Testis (tissue), 3 donors: ENCODE measurements around the gene FAN1. TPM values are rescaled to one million over a fixed set of nuclear protein-coding genes. Genes with fewer than 3 reads are reported as not detected.

Source experiments
- DNase-seq: peaks from one replicate; pipeline ENCODE4 v3.0.0-alpha.2; 2019
- H3K27ac ChIP-seq, 2 donors: fragments of 200-600 bp; sonication (generic); one replicate each; pipeline ENCODE4 v1.5.1; 2019
- H3K27me3 ChIP-seq: fragments of 200-600 bp; sonication (generic); one replicate; pipeline ENCODE4 v1.5.1; 2019
- H3K36me3 ChIP-seq: fragments of 200-600 bp; sonication (generic); one replicate; pipeline ENCODE4 v1.5.1; 2017; ENCODE audit warnings: low read depth; ENCODE audit errors: missing control alignments
- H3K4me1 ChIP-seq: fragments of 200-600 bp; sonication (generic); one replicate; pipeline ENCODE4 v1.5.1; 2019
- H3K4me3 ChIP-seq, 2 donors: fragments of 200-600 bp; sonication (generic); one replicate each; pipeline ENCODE4 v1.5.1; 2017 to 2019
- H3K9me3 ChIP-seq: fragments of 200-600 bp; sonication (generic); one replicate; pipeline ENCODE4 v1.5.1; 2017
- CTCF ChIP-seq, 3 experiments: fragments of 450-650 bp in 2 of 3; fragments of 200-600 bp in 1 of 3; sonication (generic) in 1 of 3; IDR thresholded peaks; one replicate each; pipeline ENCODE4 v1.5.1; 2016 to 2019; ENCODE audit warnings: antibody characterized with exemption in 3 of 3, mild to moderate bottlenecking in 2 of 3, moderate library complexity in 1 of 3
- POLR2A ChIP-seq: fragments of 450-650 bp; IDR thresholded peaks from one replicate; pipeline ENCODE4 v1.6.1; 2017; ENCODE audit warnings: antibody characterized with exemption, mild to moderate bottlenecking, moderate library complexity
- WGBS, 2 donors: methylation state at CpG; one replicate each; pipeline ENCODE4 v1.1.5; 2018; 5-methylcytosine and 5-hydroxymethylcytosine counted together
- intact Hi-C: fragments of 100-400 bp; cut with DNase I; formaldehyde crosslinking; loops from one replicate; pipeline ENCODE4 v1.15.1; 2023; ENCODE audit warnings: low total_unique reads
- polyA plus RNA-seq: library from polyadenylated mRNA; stranded (reverse); fragments of 350-450 nt; fragmentation: Illumina TruSeq; extraction: RNeasy Lipid Tissue Mini Kit (QIAGEN cat#74804); gene quantifications from one replicate; pipeline ENCODE4 v1.2.3, GENCODE V29; 2014; ENCODE audit warnings: low read depth, low replicate concordance; ENCODE audit not compliant: insufficient read depth
- total RNA-seq, 2 donors: library from RNA; depleted of rRNA; stranded (reverse); fragments of >200 nt; gene quantifications; one replicate each; pipeline ENCODE4 v1.2.3, GENCODE V29; 2016

Gene FAN1
- total and polyA plus RNA-seq, 3 donors from 2014 or later: 22.5 to 29.1 (median 24.0) TPM

GRCh38 chr15:30940359-30940758 is 36.6 kb downstream of the FAN1 start:
- no peak overlapping the region for H3K27ac ChIP-seq

GRCh38 chr15:30941520-30941919 is 37.8 kb downstream of the FAN1 start:
- Histone ChIP-seq H3K4me1 (no peaks in the 10 kb centered on the region), H3K36me3 (no peaks in the 10 kb centered on the region), H3K27me3 (no peaks in the 10 kb centered on the region), H3K9me3 (no peaks in the 10 kb centered on the region), H3K4me3 (no peak overlapping the region), H3K27ac (no peak overlapping the region)
- 83 to 89% methylated on average over 14 to 15 of the region's 15 CpGs for WGBS, 2 donors
- DNase-seq: no peak
- TF ChIP-seq POLR2A: no peak
- intact Hi-C loops: no loop called here

More at GRCh38 chr15:30940359-30940758, 36.6 kb downstream of the FAN1 start:
- Histone ChIP-seq H3K4me3 (no peak overlapping the region), H3K4me1 (no peaks in the 10 kb centered on the region), H3K27me3 (no peaks in the 10 kb centered on the region), H3K9me3 (no peaks in the 10 kb centered on the region), H3K36me3 (no peaks in the 10 kb centered on the region)
- 90 to 91% methylated on average over 4 of the region's 4 CpGs for WGBS, 2 donors
- no peak for TF ChIP-seq POLR2A
- TF ChIP-seq CTCF (IDR thresholded peaks at IDR 0.05): no peak
- DNase-seq: no peak
- intact Hi-C loops: no loop called here

GRCh38 chr15:30943654-30944335 is 40.1 kb downstream of the FAN1 start:
- no peaks in the 10 kb centered on the region for H3K4me1 ChIP-seq
- 92 to 93% methylated on average over 8 of the region's 8 CpGs for WGBS, 2 donors
- no peak overlapping the region for H3K4me3 ChIP-seq
- no peaks in the 10 kb centered on the region for H3K27me3 ChIP-seq
- no peak for DNase-seq
- no peak overlapping the region for H3K27ac ChIP-seq
- H3K9me3 ChIP-seq: no peaks in the 10 kb centered on the region
- TF ChIP-seq POLR2A: no peak
- no peak for TF ChIP-seq CTCF (IDR thresholded peaks at IDR 0.05)
- no peaks in the 10 kb centered on the region for H3K36me3 ChIP-seq
- intact Hi-C loops: no loop called here

GRCh38 chr15:30953183-30953582 is 49.5 kb downstream of the FAN1 start:
- no peaks in the 10 kb centered on the region for H3K9me3 ChIP-seq

More at GRCh38 chr15:30953183-30953582, 49.5 kb downstream of the FAN1 start:
- H3K4me3 ChIP-seq: no peak overlapping the region
- TF ChIP-seq POLR2A: no peak
- no peak for TF ChIP-seq CTCF (IDR thresholded peaks at IDR 0.05)
- no peaks in the 10 kb centered on the region for H3K4me1 ChIP-seq
- no peaks in the 10 kb centered on the region for H3K27me3 ChIP-seq
- no peak overlapping the region for H3K27ac ChIP-seq
- 73 to 74% methylated on average over 7 of the region's 7 CpGs for WGBS, 2 donors
- intact Hi-C loops: no loop called here
- H3K36me3 ChIP-seq: no peaks in the 10 kb centered on the region
- DNase-seq: no peak
